Activated T-helper 2 cell treated with anti-CD3 and anti-CD28 coated beads, Interferon-gamma antibody, Interleukin-2, Interleukin-4, amounts not matched to agents 10 μg/mL and 5 μg/mL and 100 μg/mL, durations not matched to agents 14 hours and 24 hours and 36 hours (primary cell): Measurements from ENCODE around the gene PTCH1. TPM values are rescaled to one million over a fixed set of nuclear protein-coding genes. Genes with fewer than 3 reads are reported as not detected.

ENCODE experiments used
- DNase-seq: peaks from one replicate; pipeline ENCODE4 v3.0.0; 2021; ENCODE audit warnings: low spot score
- H3K27ac Mint-ChIP-seq: one replicate; pipeline ENCODE4 v1.8.0; 2021; ENCODE audit warnings: mixed read lengths
- H3K27me3 Mint-ChIP-seq: one replicate; pipeline ENCODE4 v1.8.0; 2021; ENCODE audit warnings: low read depth, mixed read lengths
- H3K36me3 Mint-ChIP-seq: one replicate; pipeline ENCODE4 v1.8.0; 2021; ENCODE audit warnings: low read depth, mixed read lengths
- H3K4me1 Mint-ChIP-seq: one replicate; pipeline ENCODE4 v1.8.0; 2021; ENCODE audit warnings: low read depth, mixed read lengths
- H3K4me3 Mint-ChIP-seq: one replicate; pipeline ENCODE4 v1.8.0; 2021; ENCODE audit warnings: low read depth, mild to moderate bottlenecking, moderate library complexity, mixed read lengths
- H3K9me3 Mint-ChIP-seq: one replicate; pipeline ENCODE4 v1.8.0; 2021; ENCODE audit warnings: mixed read lengths
- intact Hi-C: fragments of 100-400 bp; cut with micrococcal nuclease; formaldehyde crosslinking; loops from one replicate; pipeline ENCODE4 v1.15.1; 2023
- total RNA-seq: library from RNA; stranded (reverse); gene quantifications from 2 replicates; pipeline ENCODE4 v1.2.3, GENCODE V29; 2022

The PTCH1 gene
- total RNA-seq, 1 donor from 2014 or later: 5.2 TPM

DNA sequence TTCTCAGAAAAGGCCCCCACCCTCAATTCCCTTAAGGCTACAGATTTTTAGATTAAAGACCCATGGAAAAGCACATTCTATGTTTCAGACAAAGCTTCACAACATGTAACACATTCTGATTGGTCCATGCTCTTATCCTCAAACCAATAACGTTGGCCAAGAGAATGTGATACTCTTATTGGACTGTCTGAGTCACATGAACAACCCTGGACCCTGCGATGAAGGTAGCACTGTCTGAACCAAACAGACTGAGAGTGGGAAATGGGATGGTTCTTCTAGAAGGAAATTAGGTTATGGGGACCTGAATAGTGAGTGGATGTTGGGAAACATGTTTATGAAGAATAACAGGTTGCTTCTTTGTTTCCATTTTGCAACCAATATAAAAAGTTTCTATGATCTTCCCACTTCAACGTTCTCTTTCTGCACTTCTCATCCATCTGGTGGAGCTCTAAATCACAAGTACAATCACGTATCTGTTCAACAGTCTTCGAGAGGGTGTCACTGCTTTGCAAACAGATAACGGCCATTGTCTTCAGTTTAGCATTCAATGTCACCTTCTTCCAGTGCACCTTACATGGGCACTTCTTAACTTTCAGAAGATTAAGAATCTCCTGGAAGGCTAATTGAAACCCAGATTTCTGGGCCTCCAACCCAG, 81.6 kb downstream of the PTCH1 start:
- H3K36me3 Mint-ChIP-seq: no peaks in the 10 kb centered on the region
- no peak for DNase-seq
- H3K27me3 Mint-ChIP-seq: peaks cover 26% of the 10 kb centered on the region
- no peak overlapping the region for H3K27ac Mint-ChIP-seq
- intact Hi-C loops: no loop called here
- H3K9me3 Mint-ChIP-seq: no peaks in the 10 kb centered on the region
- peaks cover 2% of the 10 kb centered on the region for H3K4me1 Mint-ChIP-seq
- H3K4me3 Mint-ChIP-seq: no peak overlapping the region

DNA sequence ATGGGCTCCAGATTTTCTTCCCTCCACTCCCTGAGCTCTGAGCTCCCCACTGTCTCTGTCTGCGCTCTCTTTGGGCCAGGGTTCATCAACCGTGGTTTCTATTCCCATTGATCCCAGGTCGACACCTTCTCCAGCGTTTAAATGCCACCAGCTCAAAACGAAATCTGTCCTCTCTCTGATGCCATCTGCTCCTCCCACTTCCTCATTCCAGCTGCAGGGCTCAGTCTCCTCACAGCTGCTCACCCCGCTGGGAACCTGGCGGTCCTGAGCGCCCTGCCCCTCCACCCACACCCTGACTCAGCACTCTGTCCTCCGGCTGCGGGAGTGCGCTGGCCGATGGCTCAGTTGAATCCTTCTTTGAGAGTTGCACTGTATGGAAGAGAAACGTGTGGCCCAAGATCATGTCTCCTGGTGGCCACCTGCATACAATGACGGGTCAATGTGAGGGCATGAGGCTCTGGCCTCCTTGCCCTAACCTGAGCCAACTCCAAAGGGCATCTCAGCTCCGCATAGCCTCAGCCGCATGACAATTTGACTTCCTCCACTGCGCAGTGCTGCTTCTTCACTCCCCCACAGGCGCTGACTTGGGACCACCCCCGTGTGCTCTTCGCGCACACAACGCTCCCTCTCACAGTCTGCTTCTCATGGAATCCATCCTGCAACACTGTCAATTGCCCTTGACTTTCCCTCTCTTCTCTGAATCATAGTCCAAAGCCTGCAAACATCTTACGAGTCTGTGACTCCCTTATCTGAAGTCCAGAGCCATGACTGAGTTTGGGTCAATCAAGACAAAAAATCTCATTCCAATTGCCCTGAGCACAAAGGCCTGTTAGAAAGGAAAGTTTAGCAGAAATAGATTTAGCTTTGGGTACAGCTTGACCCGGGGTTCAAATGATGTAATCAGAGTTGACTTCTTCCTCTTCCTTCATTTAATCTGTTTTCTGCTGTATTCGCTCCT, 82.4 kb downstream of the PTCH1 start:
- H3K36me3 Mint-ChIP-seq: no peaks in the 10 kb centered on the region
- peaks cover 21% of the 10 kb centered on the region for H3K27me3 Mint-ChIP-seq
- H3K4me3 Mint-ChIP-seq: no peak overlapping the region
- DNase-seq: no peak
- intact Hi-C loops: no loop called here
- no peaks in the 10 kb centered on the region for H3K9me3 Mint-ChIP-seq
- peaks cover 2% of the 10 kb centered on the region for H3K4me1 Mint-ChIP-seq
- no peak overlapping the region for H3K27ac Mint-ChIP-seq

DNA sequence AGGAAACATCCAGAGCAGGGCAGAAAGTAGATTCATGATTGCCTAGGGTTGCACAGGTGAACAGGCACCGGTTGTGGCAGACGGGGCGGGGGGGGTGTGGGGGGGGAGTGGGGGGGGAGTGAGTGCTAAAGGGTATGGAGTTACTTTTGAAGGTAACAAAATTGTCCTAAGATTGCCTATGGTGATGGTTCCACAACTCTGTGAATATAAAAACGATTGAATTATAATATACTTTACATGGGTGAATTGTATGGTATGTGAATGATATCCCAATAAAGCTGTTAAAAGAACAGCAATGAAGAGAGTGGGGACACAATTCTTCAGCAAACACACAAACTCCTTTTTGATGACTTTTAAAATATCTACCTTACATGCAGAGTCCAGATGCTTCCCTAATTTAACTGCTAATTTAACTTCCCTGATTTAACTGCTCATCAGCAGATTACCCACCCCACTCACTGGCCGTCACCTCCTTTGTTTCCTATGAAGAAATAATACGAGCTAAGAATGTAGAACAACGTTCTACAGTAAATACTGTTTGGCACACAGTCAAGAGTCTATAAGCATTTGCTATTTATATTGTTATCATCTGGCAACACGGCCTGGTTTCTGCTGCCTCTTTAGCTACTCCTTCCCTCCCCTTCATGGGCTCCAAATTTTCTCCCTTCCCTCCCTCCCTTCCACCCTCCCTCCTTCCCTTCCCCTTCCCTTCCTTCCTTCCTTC, 83.5 kb downstream of the PTCH1 start:
- peaks cover 2% of the 10 kb centered on the region for H3K4me1 Mint-ChIP-seq
- H3K27me3 Mint-ChIP-seq: peaks cover 20% of the 10 kb centered on the region
- H3K9me3 Mint-ChIP-seq: no peaks in the 10 kb centered on the region
- H3K27ac Mint-ChIP-seq: no peak overlapping the region
- no peaks in the 10 kb centered on the region for H3K36me3 Mint-ChIP-seq
- H3K4me3 Mint-ChIP-seq: no peak overlapping the region
- DNase-seq: no peak
- intact Hi-C loops: no loop called here

DNA sequence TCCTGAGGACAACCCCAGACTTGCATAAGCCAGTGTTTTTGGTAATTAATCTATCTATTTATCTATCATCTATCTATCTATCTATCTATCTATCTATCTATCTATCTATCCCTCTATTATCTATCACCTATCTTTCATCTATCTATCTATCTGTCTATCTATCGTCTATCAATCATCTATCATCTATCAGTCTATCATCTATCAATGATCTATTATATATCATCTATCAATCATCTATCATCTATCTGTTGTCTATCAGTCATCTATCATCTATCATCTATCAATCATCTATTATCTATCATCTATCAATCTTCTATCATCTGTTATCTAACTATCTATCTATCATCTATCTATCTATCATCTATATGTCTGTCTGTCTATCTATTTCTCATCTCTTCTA, 85.5 kb downstream of the PTCH1 start:
- no peak overlapping the region for H3K27ac Mint-ChIP-seq
- H3K9me3 Mint-ChIP-seq: no peaks in the 10 kb centered on the region
- peaks cover 22% of the 10 kb centered on the region for H3K27me3 Mint-ChIP-seq
- H3K4me3 Mint-ChIP-seq: no peak overlapping the region
- no peaks in the 10 kb centered on the region for H3K36me3 Mint-ChIP-seq
- intact Hi-C loops: no loop called here
- no peak for DNase-seq
- H3K4me1 Mint-ChIP-seq: peaks cover 4% of the 10 kb centered on the region

DNA sequence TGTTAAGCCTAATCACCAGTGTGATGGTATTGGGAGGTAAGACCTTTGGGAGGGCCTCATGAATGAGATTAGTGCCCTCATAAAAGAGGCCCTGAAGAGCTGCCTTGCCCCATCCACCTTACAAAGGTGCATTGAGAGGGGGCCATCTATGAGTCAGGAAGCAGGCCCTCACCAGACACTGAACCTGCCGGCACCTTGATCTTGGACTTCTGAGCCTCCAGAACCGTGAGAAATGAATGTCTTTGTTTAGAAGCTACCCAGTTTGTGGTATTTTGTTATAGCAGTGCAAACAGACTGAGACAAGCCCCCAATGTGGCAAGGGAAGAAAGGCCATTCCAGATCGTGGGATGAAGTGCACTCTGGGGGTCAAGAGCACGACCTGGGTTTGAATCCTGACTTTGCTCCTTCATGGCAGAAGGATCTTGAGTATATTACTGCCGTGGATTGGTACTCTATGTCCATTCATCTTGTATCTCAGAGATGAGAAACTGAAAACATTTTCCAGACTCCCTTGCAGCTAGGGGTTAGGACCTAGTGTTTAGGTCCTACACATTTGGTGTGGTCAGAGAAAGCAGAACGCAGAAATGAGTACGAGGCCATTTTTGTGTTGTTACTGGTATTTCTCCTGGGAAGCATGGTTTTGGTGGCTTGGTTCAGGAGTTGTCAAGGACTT, 86.7 kb downstream of the PTCH1 start:
- Mint-ChIP-seq H3K4me3 (no peak overlapping the region), H3K9me3 (no peaks in the 10 kb centered on the region), H3K27me3 (peaks cover 21% of the 10 kb centered on the region), H3K4me1 (peaks cover 11% of the 10 kb centered on the region), H3K27ac (no peak overlapping the region), H3K36me3 (no peaks in the 10 kb centered on the region)
- no peak for DNase-seq
- intact Hi-C loops: loop anchor here (10.0 kb wide), 1 partner anchor 75 kb away; no protein-coding TSS in a partner anchor

DNA sequence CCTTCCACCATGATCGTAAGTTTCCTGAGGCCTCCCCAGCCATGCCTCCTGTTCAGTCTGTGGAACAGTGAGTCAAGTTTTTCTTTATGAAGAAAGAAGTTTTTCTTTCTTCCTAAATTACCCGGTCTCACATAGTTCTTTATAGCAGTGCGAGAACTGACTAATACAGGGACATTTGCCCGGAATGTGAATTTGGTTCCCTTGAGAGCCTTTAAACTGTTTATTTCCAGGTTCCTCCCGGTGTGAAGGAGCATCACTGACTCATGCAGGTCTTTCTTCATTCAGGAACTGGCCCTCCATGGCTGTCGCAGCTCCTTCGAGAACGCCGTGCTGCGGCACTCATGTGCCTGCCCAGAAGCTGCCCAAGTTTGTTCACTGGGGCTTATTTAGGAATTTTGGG, 87.7 kb downstream of the PTCH1 start:
- DNase-seq: no peak
- Mint-ChIP-seq H3K4me1 (peaks cover 9% of the 10 kb centered on the region), H3K36me3 (no peaks in the 10 kb centered on the region), H3K27ac (no peak overlapping the region), H3K9me3 (peaks cover 6% of the 10 kb centered on the region), H3K4me3 (no peak overlapping the region), H3K27me3 (peaks cover 13% of the 10 kb centered on the region)
- intact Hi-C loops: loop anchor here (10.0 kb wide), 1 partner anchor 76 kb away; no protein-coding TSS in a partner anchor

DNA sequence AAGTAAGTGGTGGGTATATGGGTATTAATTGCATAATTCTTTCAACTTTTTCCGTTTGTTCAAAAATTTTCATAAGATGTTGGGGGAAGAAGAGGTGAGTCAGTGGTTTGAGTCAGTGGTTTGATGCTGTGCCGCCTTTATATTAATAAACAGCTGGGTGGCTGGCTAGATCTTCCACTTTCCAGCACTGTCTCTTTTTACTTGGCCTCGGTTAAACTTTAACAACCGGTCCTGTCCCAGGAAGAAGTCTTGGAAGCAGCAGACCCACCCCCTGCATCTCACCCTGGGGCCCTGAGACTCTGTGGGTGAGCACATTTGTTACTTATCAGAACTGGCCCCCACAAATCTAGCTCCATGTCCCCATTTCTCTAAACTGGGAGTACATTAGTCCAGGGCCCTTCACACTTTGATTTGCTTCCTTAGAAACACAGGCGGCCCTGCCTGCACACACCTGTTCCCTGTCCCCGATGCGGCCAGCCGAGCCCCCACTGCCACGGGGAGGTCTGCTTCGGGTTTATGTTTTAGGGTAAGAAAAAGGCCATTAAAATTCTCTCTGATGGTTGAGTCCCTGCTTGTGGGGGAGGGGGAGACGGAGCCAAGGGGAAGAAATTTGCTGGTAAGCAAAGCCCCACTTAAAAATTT, 90.7 kb downstream of the PTCH1 start:
- intact Hi-C loops: loop anchor here (10.0 kb wide), 1 partner anchor 79 kb away; no protein-coding TSS in a partner anchor
- peak overlapping the region; percentile 42 for H3K4me3 Mint-ChIP-seq
- peaks cover 10% of the 10 kb centered on the region for H3K36me3 Mint-ChIP-seq
- no peak overlapping the region for H3K27ac Mint-ChIP-seq
- H3K4me1 Mint-ChIP-seq: peaks cover 9% of the 10 kb centered on the region
- peaks cover 3% of the 10 kb centered on the region for H3K27me3 Mint-ChIP-seq
- H3K9me3 Mint-ChIP-seq: peaks cover 30% of the 10 kb centered on the region
- no peak for DNase-seq

DNA sequence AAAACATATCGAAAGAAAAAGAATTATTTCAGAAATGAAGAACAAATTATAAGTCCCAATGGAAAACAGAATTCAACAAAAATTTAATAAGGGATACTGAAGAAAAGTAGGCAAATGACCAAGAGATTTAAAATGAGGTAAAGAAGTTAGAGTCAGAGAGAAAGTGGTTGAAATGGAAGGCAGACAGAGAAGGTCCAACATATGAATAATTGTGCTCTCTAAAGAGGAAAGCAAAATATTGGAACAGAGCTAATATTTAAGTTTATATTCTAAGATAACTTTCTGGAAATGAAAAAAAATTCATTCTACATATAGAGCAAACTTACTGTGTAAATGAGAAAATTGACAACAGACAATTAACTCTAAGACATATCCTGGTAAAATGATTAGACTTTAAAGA, 94.1 kb downstream of the PTCH1 start:
- Mint-ChIP-seq H3K36me3 (peaks cover 10% of the 10 kb centered on the region), H3K9me3 (peaks cover 33% of the 10 kb centered on the region), H3K27ac (no peak overlapping the region), H3K4me3 (no peak overlapping the region), H3K27me3 (peaks cover 3% of the 10 kb centered on the region), H3K4me1 (peaks cover 9% of the 10 kb centered on the region)
- no peak for DNase-seq
- intact Hi-C loops: loop anchor here (10.0 kb wide), 1 partner anchor 82 kb away; no protein-coding TSS in a partner anchor

DNA sequence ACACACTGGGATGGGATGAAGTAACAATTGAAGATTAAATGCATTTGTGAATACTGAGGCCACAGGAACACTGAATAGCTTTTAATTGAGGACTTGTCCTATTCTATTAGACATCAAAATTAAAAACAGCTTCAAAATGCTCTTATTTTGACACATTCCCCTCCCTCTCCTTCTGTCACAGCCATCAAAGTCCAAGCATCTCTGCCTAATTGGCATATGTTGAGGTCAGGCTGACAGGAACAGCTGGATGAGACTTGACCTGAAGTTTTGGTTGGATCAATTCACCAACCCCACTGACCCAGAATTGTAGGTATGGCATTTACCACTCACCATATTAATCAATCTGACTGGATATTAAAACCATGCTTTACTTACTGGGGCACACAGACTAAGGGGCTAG, 96.3 kb downstream of the PTCH1 start:
- no peak overlapping the region for H3K4me3 Mint-ChIP-seq
- H3K27ac Mint-ChIP-seq: no peak overlapping the region
- peaks cover 33% of the 10 kb centered on the region for H3K9me3 Mint-ChIP-seq
- H3K27me3 Mint-ChIP-seq: peaks cover 5% of the 10 kb centered on the region
- intact Hi-C loops: loop anchor here (10.0 kb wide), 1 partner anchor 84 kb away; no protein-coding TSS in a partner anchor
- no peak for DNase-seq
- no peaks in the 10 kb centered on the region for H3K4me1 Mint-ChIP-seq
- H3K36me3 Mint-ChIP-seq: peaks cover 10% of the 10 kb centered on the region

DNA sequence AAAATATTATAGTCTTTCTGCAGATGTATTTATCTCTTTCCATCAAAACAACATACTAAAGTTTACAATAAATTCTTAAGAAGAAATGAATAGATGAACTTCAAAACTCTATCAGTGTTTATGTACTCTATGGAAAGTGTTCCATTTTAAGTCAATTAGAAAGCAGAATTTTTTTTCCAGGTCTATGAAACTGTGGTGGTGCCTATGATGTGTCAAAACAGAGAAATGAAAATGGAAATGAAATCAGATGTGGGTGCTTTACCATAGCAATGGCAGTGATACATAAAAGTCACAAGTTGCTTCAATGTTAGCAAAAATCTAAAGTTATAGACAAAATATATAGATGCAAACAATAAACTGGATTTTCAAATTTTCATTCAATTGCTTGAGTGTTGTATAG, 97.3 kb downstream of the PTCH1 start:
- Mint-ChIP-seq H3K4me3 (no peak overlapping the region), H3K36me3 (peaks cover 10% of the 10 kb centered on the region), H3K9me3 (peaks cover 30% of the 10 kb centered on the region), H3K4me1 (no peaks in the 10 kb centered on the region), H3K27me3 (peaks cover 5% of the 10 kb centered on the region), H3K27ac (no peak overlapping the region)
- intact Hi-C loops: no loop called here
- DNase-seq: no peak

DNA sequence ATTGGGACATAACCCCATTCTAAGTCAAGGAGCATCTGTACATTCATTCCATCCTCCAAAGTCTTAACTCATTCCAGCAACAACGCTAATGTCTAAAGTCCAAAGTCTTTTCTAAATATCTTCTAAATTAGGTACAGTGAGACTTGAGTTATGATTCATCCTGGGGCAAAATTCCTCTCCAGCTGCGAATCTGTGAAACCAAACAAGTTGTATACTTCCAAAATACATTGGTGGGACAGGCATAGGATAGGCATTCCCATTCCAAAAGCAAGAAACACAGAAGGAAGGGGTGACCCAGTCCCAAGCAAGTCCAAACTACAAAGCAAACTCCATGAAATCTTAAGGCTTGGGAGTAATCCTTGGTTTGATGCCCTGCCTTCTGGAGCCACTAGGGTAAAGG, 101.6 kb downstream of the PTCH1 start:
- H3K27me3 Mint-ChIP-seq: peaks cover 8% of the 10 kb centered on the region

DNA sequence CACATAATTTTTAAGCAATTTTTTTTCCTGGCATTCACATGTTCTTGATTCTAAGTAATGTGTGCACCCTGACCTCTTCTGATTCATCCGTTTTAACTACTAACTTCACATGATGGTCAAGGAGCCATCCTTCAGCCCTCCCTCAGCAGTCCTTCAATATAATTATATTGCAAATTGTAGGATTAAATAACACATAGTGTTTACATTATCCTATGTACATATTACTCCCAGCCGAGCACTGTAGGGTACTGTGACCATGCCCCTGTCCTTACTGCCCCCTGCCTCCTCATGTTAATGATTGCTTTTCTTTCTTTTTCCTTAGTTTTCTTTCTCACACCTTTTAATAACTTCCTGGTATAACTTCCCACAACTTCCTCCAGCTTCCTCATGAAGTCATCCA, 103.0 kb downstream of the PTCH1 start:
- Mint-ChIP-seq H3K9me3 (no peaks in the 10 kb centered on the region), H3K4me1 (no peaks in the 10 kb centered on the region), H3K4me3 (no peak overlapping the region), H3K36me3 (no peaks in the 10 kb centered on the region), H3K27ac (no peak overlapping the region), H3K27me3 (peaks cover 8% of the 10 kb centered on the region)
- no peak for DNase-seq
- intact Hi-C loops: no loop called here

More for the DNA sequence above, 101.6 kb downstream of the PTCH1 start:
- no peak overlapping the region for H3K4me3 Mint-ChIP-seq
- no peaks in the 10 kb centered on the region for H3K36me3 Mint-ChIP-seq
- no peak for DNase-seq
- H3K4me1 Mint-ChIP-seq: no peaks in the 10 kb centered on the region
- no peaks in the 10 kb centered on the region for H3K9me3 Mint-ChIP-seq
- intact Hi-C loops: no loop called here
- no peak overlapping the region for H3K27ac Mint-ChIP-seq
